GM23338 (cell line): ENCODE results near the gene FGD3. TPM values are rescaled to one million over a fixed set of nuclear protein-coding genes. Genes with fewer than 3 reads are reported as not detected.

Source experiments
- ATAC-seq: fragments of 200-7000 bp; cut with Tn5 transposase; 3 replicates; pipeline ENCODE4 v1.9.1; 2020
- DNase-seq: peaks from one replicate; pipeline ENCODE4 v3.0.0-alpha.2; 2015; ENCODE audit warnings: low spot score
- H2AFZ ChIP-seq: fragments of 200-600 bp; sonication (generic); 2 replicates; pipeline ENCODE4 v1.8.0; 2016; ENCODE audit warnings: antibody characterized with exemption, mild to moderate bottlenecking, moderate library complexity
- H3F3A ChIP-seq: fragments of 200-600 bp; sonication (generic); replicated peaks from 2 replicates; pipeline ENCODE4 v1.8.0; 2017; ENCODE audit warnings: antibody characterized with exemption, mixed run types, low read depth
- H3K27ac ChIP-seq: fragments of 200-600 bp; sonication (generic); 2 replicates; pipeline ENCODE4 v1.6.1; 2016; ENCODE audit warnings: low read depth
- H3K27me3 ChIP-seq: fragments of 200-600 bp; sonication (generic); 2 replicates; pipeline ENCODE4 v1.8.0; 2016; ENCODE audit warnings: mild to moderate bottlenecking, mixed run types, moderate library complexity; ENCODE audit not compliant: insufficient read depth
- H3K36me3 ChIP-seq: fragments of 200-600 bp; sonication (generic); 2 replicates; pipeline ENCODE4 v1.8.0; 2016; ENCODE audit warnings: mild to moderate bottlenecking; ENCODE audit not compliant: insufficient read depth
- H3K4me1 ChIP-seq: fragments of 200-600 bp; sonication (generic); 2 replicates; pipeline ENCODE4 v1.8.0; 2016; ENCODE audit warnings: mild to moderate bottlenecking, moderate library complexity; ENCODE audit not compliant: insufficient read depth
- H3K4me2 ChIP-seq: fragments of 200-600 bp; sonication (generic); 2 replicates; pipeline ENCODE4 v1.7.1; 2017; ENCODE audit warnings: mixed run types
- H3K4me3 ChIP-seq: fragments of 200-600 bp; sonication (generic); 2 replicates; pipeline ENCODE4 v1.6.1; 2016; ENCODE audit warnings: mixed run types
- H3K79me2 ChIP-seq: fragments of 200-600 bp; sonication (generic); replicated peaks from 2 replicates; pipeline ENCODE4 v1.8.0; 2017; ENCODE audit warnings: mild to moderate bottlenecking; ENCODE audit not compliant: insufficient read depth
- H3K9me2 ChIP-seq: fragments of 200-600 bp; sonication (generic); 2 replicates; pipeline ENCODE4 v1.8.0; 2017; ENCODE audit not compliant: insufficient read depth
- H4K20me1 ChIP-seq: fragments of 200-600 bp; sonication (generic); replicated peaks from 2 replicates; pipeline ENCODE4 v1.8.0; 2017; ENCODE audit warnings: mild to moderate bottlenecking; ENCODE audit not compliant: insufficient read depth
- H3K27ac Mint-ChIP-seq: 2 replicates; pipeline ENCODE4 v1.8.0; 2020; ENCODE audit warnings: inconsistent platforms, mild to moderate bottlenecking, moderate library complexity, mixed read lengths
- H3K27me3 Mint-ChIP-seq: 3 replicates; pipeline ENCODE4 v1.8.0; 2022; ENCODE audit warnings: low read depth, mild to moderate bottlenecking, moderate library complexity, mixed read lengths, inconsistent platforms; ENCODE audit not compliant: insufficient read depth, poor library complexity
- H3K36me3 Mint-ChIP-seq: 3 replicates; pipeline ENCODE4 v1.8.0; 2021; ENCODE audit warnings: low read depth, mild to moderate bottlenecking, inconsistent platforms, moderate library complexity, mixed read lengths
- H3K4me1 Mint-ChIP-seq: 3 replicates; pipeline ENCODE4 v1.8.0; 2020; ENCODE audit warnings: mild to moderate bottlenecking, inconsistent platforms, mixed read lengths
- H3K4me3 Mint-ChIP-seq: 3 replicates; pipeline ENCODE4 v1.8.0; 2021; ENCODE audit warnings: moderate library complexity, mild to moderate bottlenecking, inconsistent platforms, mixed read lengths
- H3K9me3 Mint-ChIP-seq: 3 replicates; pipeline ENCODE4 v1.8.0; 2020; ENCODE audit warnings: moderate library complexity, mild to moderate bottlenecking, inconsistent platforms, mixed read lengths
- CREB1 ChIP-seq: fragments of 250-450 bp; sonication (Bioruptor Pico); IDR thresholded peaks from 2 replicates; pipeline ENCODE4 v1.5.0; 2020; ENCODE audit warnings: low read depth, mild to moderate bottlenecking, moderate library complexity
- ETS1 ChIP-seq: IDR thresholded peaks from 2 replicates; pipeline ENCODE4 v1.6.1; 2016; ENCODE audit warnings: antibody characterized with exemption
- EZH2 ChIP-seq: fragments of 200-600 bp; sonication (generic); IDR thresholded peaks from one replicate; pipeline ENCODE4 v1.8.0; 2017; ENCODE audit warnings: antibody characterized with exemption, mild to moderate bottlenecking, low read depth; ENCODE audit not compliant: unreplicated experiment
- EZH2phosphoT487 ChIP-seq: fragments of 200-600 bp; sonication (generic); IDR thresholded peaks from one replicate; pipeline ENCODE4 v1.8.1; 2018; ENCODE audit warnings: antibody characterized with exemption; ENCODE audit not compliant: unreplicated experiment
- JUNB ChIP-seq: IDR thresholded peaks from one replicate; pipeline ENCODE4 v1.6.1; 2016; ENCODE audit warnings: antibody characterized with exemption; ENCODE audit not compliant: unreplicated experiment
- NANOG ChIP-seq: IDR thresholded peaks from 2 replicates; pipeline ENCODE4 v1.6.1; 2016; ENCODE audit warnings: antibody characterized with exemption, borderline replicate concordance
- POLR2AphosphoS5 ChIP-seq: IDR thresholded peaks from 2 replicates; pipeline ENCODE4 v1.6.1; 2016; ENCODE audit warnings: antibody characterized with exemption, low read depth
- REST ChIP-seq: IDR thresholded peaks from one replicate; pipeline ENCODE4 v1.6.1; 2018; ENCODE audit warnings: antibody characterized with exemption; ENCODE audit not compliant: unreplicated experiment
- STAT1 ChIP-seq: IDR thresholded peaks from one replicate; pipeline ENCODE4 v1.6.1; 2016; ENCODE audit warnings: antibody characterized with exemption; ENCODE audit not compliant: unreplicated experiment
- ZNF114 ChIP-seq: fragments of 250-450 bp; sonication (Bioruptor Pico); IDR thresholded peaks from 2 replicates; pipeline ENCODE4 v1.5.0; 2020; ENCODE audit warnings: mild to moderate bottlenecking, moderate library complexity
- ZNF331 ChIP-seq: fragments of 250-450 bp; sonication (Bioruptor Pico); IDR thresholded peaks from 2 replicates; pipeline ENCODE4 v1.5.0; 2020; ENCODE audit warnings: low read depth, mild to moderate bottlenecking, moderate library complexity
- polyA plus RNA-seq: library from polyadenylated mRNA; unstranded; fragments of >200 nt; fragmentation: Nextera tagmentation; extraction: Ambion mirVana; gene quantifications from 2 replicates; pipeline ENCODE4 v1.2.1, GENCODE V29; 2016
- total RNA-seq: library from RNA; depleted of rRNA; stranded (reverse); fragments of >200 nt; shearing (Covaris generic); gene quantifications from 2 replicates; pipeline ENCODE4 v1.2.3, GENCODE V29; 2014
- TF ChIP-seq, protein P1 (sequence below), 2 experiments: fragments of 200-600 bp in 1 of 2; sonication (generic) in 1 of 2; conservative IDR thresholded peaks; 2 replicates each; pipeline versions ENCODE4 v1.5.1 to v1.6.1; 2016 to 2017; ENCODE audit warnings: antibody characterized with exemption in 2 of 2, low read depth in 2 of 2, mild to moderate bottlenecking in 2 of 2, moderate library complexity in 1 of 2
- TF ChIP-seq, protein P2 (sequence below): fragments of 250-450 bp; sonication (Bioruptor Pico); IDR thresholded peaks from 2 replicates; pipeline ENCODE4 v1.5.0; 2020; ENCODE audit warnings: mild to moderate bottlenecking, moderate library complexity

FGD3 gene
- total and polyA plus RNA-seq, 2 experiments from 2014 or later = 0.95 to 1.7 TPM

DNA sequence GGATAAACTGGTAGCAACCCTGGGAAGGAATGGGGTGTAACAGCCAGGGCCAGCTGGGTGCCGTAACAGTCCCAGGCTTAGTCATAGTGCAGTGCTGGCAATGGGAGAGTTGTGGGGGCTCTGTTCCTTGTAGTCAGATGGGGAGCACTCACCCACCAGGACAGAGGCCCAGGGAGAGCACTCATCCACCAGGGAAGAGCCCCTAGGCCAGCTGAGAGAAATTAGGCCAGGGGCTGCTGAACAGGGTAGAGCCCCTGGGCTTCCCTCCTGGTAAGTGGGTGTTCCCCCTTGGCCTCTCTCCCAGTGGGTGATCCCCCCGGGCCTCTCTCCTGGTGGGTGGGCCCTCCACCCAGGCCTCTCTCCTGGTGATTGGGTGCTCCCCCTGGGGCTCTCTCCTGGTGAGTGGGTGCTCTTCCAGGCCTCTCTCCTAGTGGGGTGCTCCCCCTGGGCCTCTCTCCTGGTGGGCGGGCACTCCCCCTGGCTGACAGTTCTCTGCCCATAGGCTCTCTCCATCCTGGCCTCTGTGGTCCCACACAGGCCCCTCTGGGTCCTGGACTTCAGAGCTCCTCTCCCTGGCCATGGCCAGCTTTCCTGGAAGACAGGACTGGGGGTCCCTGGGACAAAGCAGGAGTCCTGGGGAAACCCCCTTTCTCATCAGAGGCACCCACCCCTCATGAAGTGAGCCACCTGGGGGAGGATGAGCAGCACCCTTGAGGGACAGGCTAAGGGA lies 13.4 kb downstream of the FGD3 start:
- Mint-ChIP-seq H3K27me3 (peaks cover 6% of the 10 kb centered on the region), H3K9me3 (peaks cover 6% of the 10 kb centered on the region; the same call in 2 of the 3 replicates)
- no peak overlapping the region for H3K27ac ChIP-seq

More for the DNA sequence above, 13.4 kb downstream of the FGD3 start:
- Mint-ChIP-seq H3K36me3 (no peaks in the 10 kb centered on the region; the same call in 2 of the 3 replicates), H3K27ac (no peak overlapping the region), H3K4me1 (peaks cover 10% of the 10 kb centered on the region; the same call in 2 of the 3 replicates), H3K4me3 (no peak overlapping the region)
- ATAC-seq = no peak
- Histone ChIP-seq H3K4me3 (no peak overlapping the region), H3F3A (no peaks in the 10 kb centered on the region), H2AFZ (no peak overlapping the region), H3K79me2 (no peaks in the 10 kb centered on the region), H3K4me1 (no peaks in the 10 kb centered on the region; the same call in 1 of the 2 replicates), H3K27me3 (no peaks in the 10 kb centered on the region), H3K36me3 (no peaks in the 10 kb centered on the region), H3K9me2 (no peaks in the 10 kb centered on the region), H3K4me2 (no peak overlapping the region), H4K20me1 (no peaks in the 10 kb centered on the region)
- TF ChIP-seq STAT1 (no peak), NANOG (no peak), REST (no peak), JUNB (no peak), EZH2 (no peak), CREB1 (CRISPR knock-in tag) (no peak), ZNF331 (CRISPR knock-in tag) (no peak), POLR2AphosphoS5 (no peak), ETS1 (no peak), ZNF114 (CRISPR knock-in tag) (no peak), EZH2phosphoT487 (no peak)
- TF ChIP-seq, protein P1, sequence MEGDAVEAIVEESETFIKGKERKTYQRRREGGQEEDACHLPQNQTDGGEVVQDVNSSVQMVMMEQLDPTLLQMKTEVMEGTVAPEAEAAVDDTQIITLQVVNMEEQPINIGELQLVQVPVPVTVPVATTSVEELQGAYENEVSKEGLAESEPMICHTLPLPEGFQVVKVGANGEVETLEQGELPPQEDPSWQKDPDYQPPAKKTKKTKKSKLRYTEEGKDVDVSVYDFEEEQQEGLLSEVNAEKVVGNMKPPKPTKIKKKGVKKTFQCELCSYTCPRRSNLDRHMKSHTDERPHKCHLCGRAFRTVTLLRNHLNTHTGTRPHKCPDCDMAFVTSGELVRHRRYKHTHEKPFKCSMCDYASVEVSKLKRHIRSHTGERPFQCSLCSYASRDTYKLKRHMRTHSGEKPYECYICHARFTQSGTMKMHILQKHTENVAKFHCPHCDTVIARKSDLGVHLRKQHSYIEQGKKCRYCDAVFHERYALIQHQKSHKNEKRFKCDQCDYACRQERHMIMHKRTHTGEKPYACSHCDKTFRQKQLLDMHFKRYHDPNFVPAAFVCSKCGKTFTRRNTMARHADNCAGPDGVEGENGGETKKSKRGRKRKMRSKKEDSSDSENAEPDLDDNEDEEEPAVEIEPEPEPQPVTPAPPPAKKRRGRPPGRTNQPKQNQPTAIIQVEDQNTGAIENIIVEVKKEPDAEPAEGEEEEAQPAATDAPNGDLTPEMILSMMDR (conservative IDR thresholded peaks at IDR 0.05; ENCODE audit: low read depth in 2 of 2) = no peak
- TF ChIP-seq, protein P2, sequence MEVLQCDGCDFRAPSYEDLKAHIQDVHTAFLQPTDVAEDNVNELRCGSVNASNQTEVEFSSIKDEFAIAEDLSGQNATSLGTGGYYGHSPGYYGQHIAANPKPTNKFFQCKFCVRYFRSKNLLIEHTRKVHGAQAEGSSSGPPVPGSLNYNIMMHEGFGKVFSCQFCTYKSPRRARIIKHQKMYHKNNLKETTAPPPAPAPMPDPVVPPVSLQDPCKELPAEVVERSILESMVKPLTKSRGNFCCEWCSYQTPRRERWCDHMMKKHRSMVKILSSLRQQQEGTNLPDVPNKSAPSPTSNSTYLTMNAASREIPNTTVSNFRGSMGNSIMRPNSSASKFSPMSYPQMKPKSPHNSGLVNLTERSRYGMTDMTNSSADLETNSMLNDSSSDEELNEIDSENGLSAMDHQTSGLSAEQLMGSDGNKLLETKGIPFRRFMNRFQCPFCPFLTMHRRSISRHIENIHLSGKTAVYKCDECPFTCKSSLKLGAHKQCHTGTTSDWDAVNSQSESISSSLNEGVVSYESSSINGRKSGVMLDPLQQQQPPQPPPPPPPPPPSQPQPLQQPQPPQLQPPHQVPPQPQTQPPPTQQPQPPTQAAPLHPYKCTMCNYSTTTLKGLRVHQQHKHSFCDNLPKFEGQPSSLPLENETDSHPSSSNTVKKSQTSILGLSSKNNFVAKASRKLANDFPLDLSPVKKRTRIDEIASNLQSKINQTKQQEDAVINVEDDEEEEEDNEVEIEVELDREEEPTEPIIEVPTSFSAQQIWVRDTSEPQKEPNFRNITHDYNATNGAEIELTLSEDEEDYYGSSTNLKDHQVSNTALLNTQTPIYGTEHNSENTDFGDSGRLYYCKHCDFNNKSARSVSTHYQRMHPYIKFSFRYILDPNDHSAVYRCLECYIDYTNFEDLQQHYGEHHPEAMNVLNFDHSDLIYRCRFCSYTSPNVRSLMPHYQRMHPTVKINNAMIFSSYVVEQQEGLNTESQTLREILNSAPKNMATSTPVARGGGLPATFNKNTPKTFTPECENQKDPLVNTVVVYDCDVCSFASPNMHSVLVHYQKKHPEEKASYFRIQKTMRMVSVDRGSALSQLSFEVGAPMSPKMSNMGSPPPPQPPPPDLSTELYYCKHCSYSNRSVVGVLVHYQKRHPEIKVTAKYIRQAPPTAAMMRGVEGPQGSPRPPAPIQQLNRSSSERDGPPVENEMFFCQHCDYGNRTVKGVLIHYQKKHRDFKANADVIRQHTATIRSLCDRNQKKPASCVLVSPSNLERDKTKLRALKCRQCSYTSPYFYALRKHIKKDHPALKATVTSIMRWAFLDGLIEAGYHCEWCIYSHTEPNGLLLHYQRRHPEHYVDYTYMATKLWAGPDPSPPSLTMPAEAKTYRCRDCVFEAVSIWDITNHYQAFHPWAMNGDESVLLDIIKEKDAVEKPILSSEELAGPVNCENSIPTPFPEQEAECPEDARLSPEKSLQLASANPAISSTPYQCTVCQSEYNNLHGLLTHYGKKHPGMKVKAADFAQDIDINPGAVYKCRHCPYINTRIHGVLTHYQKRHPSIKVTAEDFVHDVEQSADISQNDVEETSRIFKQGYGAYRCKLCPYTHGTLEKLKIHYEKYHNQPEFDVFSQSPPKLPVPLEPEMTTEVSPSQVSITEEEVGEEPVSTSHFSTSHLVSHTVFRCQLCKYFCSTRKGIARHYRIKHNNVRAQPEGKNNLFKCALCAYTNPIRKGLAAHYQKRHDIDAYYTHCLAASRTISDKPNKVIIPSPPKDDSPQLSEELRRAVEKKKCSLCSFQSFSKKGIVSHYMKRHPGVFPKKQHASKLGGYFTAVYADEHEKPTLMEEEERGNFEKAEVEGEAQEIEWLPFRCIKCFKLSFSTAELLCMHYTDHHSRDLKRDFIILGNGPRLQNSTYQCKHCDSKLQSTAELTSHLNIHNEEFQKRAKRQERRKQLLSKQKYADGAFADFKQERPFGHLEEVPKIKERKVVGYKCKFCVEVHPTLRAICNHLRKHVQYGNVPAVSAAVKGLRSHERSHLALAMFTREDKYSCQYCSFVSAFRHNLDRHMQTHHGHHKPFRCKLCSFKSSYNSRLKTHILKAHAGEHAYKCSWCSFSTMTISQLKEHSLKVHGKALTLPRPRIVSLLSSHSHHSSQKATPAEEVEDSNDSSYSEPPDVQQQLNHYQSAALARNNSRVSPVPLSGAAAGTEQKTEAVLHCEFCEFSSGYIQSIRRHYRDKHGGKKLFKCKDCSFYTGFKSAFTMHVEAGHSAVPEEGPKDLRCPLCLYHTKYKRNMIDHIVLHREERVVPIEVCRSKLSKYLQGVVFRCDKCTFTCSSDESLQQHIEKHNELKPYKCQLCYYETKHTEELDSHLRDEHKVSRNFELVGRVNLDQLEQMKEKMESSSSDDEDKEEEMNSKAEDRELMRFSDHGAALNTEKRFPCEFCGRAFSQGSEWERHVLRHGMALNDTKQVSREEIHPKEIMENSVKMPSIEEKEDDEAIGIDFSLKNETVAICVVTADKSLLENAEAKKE (CRISPR knock-in tag) = no peak
- no peak for DNase-seq
